Left renal pelvis (tissue), 4 donors: ENCODE results near the gene ATG7. TPM values are rescaled to one million over a fixed set of nuclear protein-coding genes. Genes with fewer than 3 reads are reported as not detected.
A peak's percentile ranks its signal among the peaks of the same experiment; 100 is the strongest.
"Not testable (repeated sequence)": the region's sequence is repeated elsewhere in the genome, so short reads cannot be mapped to it uniquely, and the experiment has no call there.

Experiments used
- DNase-seq, 4 donors: peaks; one replicate each; pipeline ENCODE4 v3.0.0-alpha.2; 2013; ENCODE audit warnings: low read depth in 4 of 4, low spot score in 3 of 4
- polyA plus RNA-seq, 4 donors: library from polyadenylated mRNA; unstranded; fragments of 120-200 nt; gene quantifications; one replicate each; pipeline ENCODE4 v1.2.1, GENCODE V29; 2013; ENCODE audit not compliant: insufficient read length in 4 of 4

The ATG7 gene
- polyA plus RNA-seq, 4 donors: 23.5 to 26.3 (median 25.4) TPM

- DNase-seq: no peak
Measured at GRCh38 chr3:11250902-11251806, 21.0 kb upstream of the ATG7 start.

- no peak for DNase-seq
Measured at GRCh38 chr3:11251807-11252176, 20.4 kb upstream of the ATG7 start.

GRCh38 chr3:11254876-11255275 is 17.3 kb upstream of the ATG7 start:
- no peak for DNase-seq

GRCh38 chr3:11255537-11255936 is 16.7 kb upstream of the ATG7 start:
- not testable (repeated sequence) for DNase-seq

GRCh38 chr3:11258958-11259357 is 13.2 kb upstream of the ATG7 start:
- DNase-seq: no peak

GRCh38 chr3:11260460-11260859 is 11.7 kb upstream of the ATG7 start:
- DNase-seq: no peak

GRCh38 chr3:11269007-11269406 is 3.2 kb upstream of the ATG7 start:
- no peak for DNase-seq

- DNase-seq: no peak
Measured at GRCh38 chr3:11272906-11273574, 843 bp downstream of the ATG7 start.

- no peak for DNase-seq
Measured at GRCh38 chr3:11273891-11274291, 1.7 kb downstream of the ATG7 start.

GRCh38 chr3:11274566-11275142 is 2.5 kb downstream of the ATG7 start:
- DNase-seq: no peak

- DNase-seq: no peak
Measured at GRCh38 chr3:11275926-11276325, 3.7 kb downstream of the ATG7 start.

- no peak for DNase-seq
Measured at GRCh38 chr3:11276901-11277300, 4.7 kb downstream of the ATG7 start.

GRCh38 chr3:11282250-11283138 is 10.3 kb downstream of the ATG7 start:
- DNase-seq: peak; percentile 35 to 46 (median 38)

- no peak for DNase-seq
Measured at GRCh38 chr3:11283139-11283475, 10.9 kb downstream of the ATG7 start.

- DNase-seq: no peak
Measured at GRCh38 chr3:11284011-11284410, 11.8 kb downstream of the ATG7 start.

- DNase-seq: no peak
Measured at GRCh38 chr3:11285471-11285870, 13.3 kb downstream of the ATG7 start.

GRCh38 chr3:11287404-11287803 is 15.2 kb downstream of the ATG7 start:
- no peak for DNase-seq

- DNase-seq: no peak
Measured at GRCh38 chr3:11288021-11288491, 15.9 kb downstream of the ATG7 start.

GRCh38 chr3:11288786-11289637 is 16.8 kb downstream of the ATG7 start:
- no peak for DNase-seq

GRCh38 chr3:11289864-11290263 is 17.7 kb downstream of the ATG7 start:
- no peak for DNase-seq
